ENCODE results near the gene HES3.
A peak's percentile ranks its signal among the peaks of the same experiment; 100 is the strongest.
"Not testable (repeated sequence)": the region's sequence is repeated elsewhere in the genome, so short reads cannot be mapped to it uniquely, and the experiment has no call there.

HES3 gene

GRCh38 chr1:6207921-6208320 is 36.1 kb upstream of the HES3 start:
- Histone ChIP-seq H3K9ac (ENCODE audit: low read depth, low read length) (no peak overlapping the region), H3K9me3 (ENCODE audit: control insufficient read depth, insufficient read depth, low read length) (no peaks in the 10 kb centered on the region), H3K36me3 (ENCODE audit: control insufficient read depth, insufficient read depth, low read length) (no peaks in the 10 kb centered on the region), H3K27me3 (ENCODE audit: control insufficient read depth, insufficient read depth, low read length) (peaks cover 42% of the 10 kb centered on the region), H3K4me1 (ENCODE audit: control insufficient read depth, insufficient read depth, low read length) (peaks cover 15% of the 10 kb centered on the region), H3K4me3 (ENCODE audit: low read depth, low read length) (no peak overlapping the region), H3K27ac (ENCODE audit: low read depth, low read length) (no peak overlapping the region)

GRCh38 chr1:6208723-6209660 is 35.0 kb upstream of the HES3 start:
- peak overlapping the region; percentile 61 for H3K4me3 ChIP-seq (ENCODE audit: low read depth, low read length)
- H3K9ac ChIP-seq (ENCODE audit: low read depth, low read length): no peak overlapping the region
- no peaks in the 10 kb centered on the region for H3K36me3 ChIP-seq (ENCODE audit: control insufficient read depth, insufficient read depth, low read length)
- H3K27ac ChIP-seq (ENCODE audit: low read depth, low read length): no peak overlapping the region
- H3K27me3 ChIP-seq (ENCODE audit: control insufficient read depth, insufficient read depth, low read length): peaks cover 42% of the 10 kb centered on the region
- H3K9me3 ChIP-seq (ENCODE audit: control insufficient read depth, insufficient read depth, low read length): no peaks in the 10 kb centered on the region
- peaks cover 15% of the 10 kb centered on the region for H3K4me1 ChIP-seq (ENCODE audit: control insufficient read depth, insufficient read depth, low read length)

- Histone ChIP-seq H3K36me3 (ENCODE audit: control insufficient read depth, insufficient read depth, low read length) (no peaks in the 10 kb centered on the region), H3K4me1 (ENCODE audit: control insufficient read depth, insufficient read depth, low read length) (peaks cover 11% of the 10 kb centered on the region), H3K27me3 (ENCODE audit: control insufficient read depth, insufficient read depth, low read length) (peaks cover 42% of the 10 kb centered on the region), H3K9me3 (ENCODE audit: control insufficient read depth, insufficient read depth, low read length) (no peaks in the 10 kb centered on the region), H3K27ac (ENCODE audit: low read depth, low read length) (no peak overlapping the region), H3K9ac (ENCODE audit: low read depth, low read length) (no peak overlapping the region), H3K4me3 (ENCODE audit: low read depth, low read length) (peak overlapping the region; percentile 61)
These were observed 34.1 kb upstream of the HES3 start for GRCh38 chr1:6209661-6210580.

- Histone ChIP-seq H3K27ac (ENCODE audit: low read depth, low read length) (no peak overlapping the region), H3K36me3 (ENCODE audit: control insufficient read depth, insufficient read depth, low read length) (no peaks in the 10 kb centered on the region), H3K4me1 (ENCODE audit: control insufficient read depth, insufficient read depth, low read length) (peaks cover 9% of the 10 kb centered on the region), H3K9ac (ENCODE audit: low read depth, low read length) (no peak overlapping the region), H3K27me3 (ENCODE audit: control insufficient read depth, insufficient read depth, low read length) (peaks cover 39% of the 10 kb centered on the region), H3K9me3 (ENCODE audit: control insufficient read depth, insufficient read depth, low read length) (no peaks in the 10 kb centered on the region), H3K4me3 (ENCODE audit: low read depth, low read length) (no peak overlapping the region)
These were observed 33.2 kb upstream of the HES3 start for GRCh38 chr1:6210591-6211355.

GRCh38 chr1:6211731-6212130 is 32.2 kb upstream of the HES3 start:
- peaks cover 9% of the 10 kb centered on the region for H3K4me1 ChIP-seq (ENCODE audit: control insufficient read depth, insufficient read depth, low read length)
- H3K9me3 ChIP-seq (ENCODE audit: control insufficient read depth, insufficient read depth, low read length): no peaks in the 10 kb centered on the region
- H3K36me3 ChIP-seq (ENCODE audit: control insufficient read depth, insufficient read depth, low read length): no peaks in the 10 kb centered on the region
- no peak overlapping the region for H3K4me3 ChIP-seq (ENCODE audit: low read depth, low read length)
- no peak overlapping the region for H3K27ac ChIP-seq (ENCODE audit: low read depth, low read length)
- H3K27me3 ChIP-seq (ENCODE audit: control insufficient read depth, insufficient read depth, low read length): peaks cover 30% of the 10 kb centered on the region
- H3K9ac ChIP-seq (ENCODE audit: low read depth, low read length): no peak overlapping the region

- Histone ChIP-seq H3K27me3 (ENCODE audit: control insufficient read depth, insufficient read depth, low read length) (peaks cover 23% of the 10 kb centered on the region), H3K9ac (ENCODE audit: low read depth, low read length) (no peak overlapping the region), H3K4me1 (ENCODE audit: control insufficient read depth, insufficient read depth, low read length) (peaks cover 6% of the 10 kb centered on the region), H3K9me3 (ENCODE audit: control insufficient read depth, insufficient read depth, low read length) (no peaks in the 10 kb centered on the region), H3K36me3 (ENCODE audit: control insufficient read depth, insufficient read depth, low read length) (no peaks in the 10 kb centered on the region), H3K27ac (ENCODE audit: low read depth, low read length) (no peak overlapping the region), H3K4me3 (ENCODE audit: low read depth, low read length) (no peak overlapping the region)
These were observed 31.6 kb upstream of the HES3 start for GRCh38 chr1:6212193-6212959.

- Histone ChIP-seq H3K9ac (ENCODE audit: low read depth, low read length) (no peak overlapping the region), H3K4me1 (ENCODE audit: control insufficient read depth, insufficient read depth, low read length) (no peaks in the 10 kb centered on the region), H3K9me3 (ENCODE audit: control insufficient read depth, insufficient read depth, low read length) (no peaks in the 10 kb centered on the region), H3K36me3 (ENCODE audit: control insufficient read depth, insufficient read depth, low read length) (peaks cover 28% of the 10 kb centered on the region), H3K27me3 (ENCODE audit: control insufficient read depth, insufficient read depth, low read length) (no peaks in the 10 kb centered on the region), H3K4me3 (ENCODE audit: low read depth, low read length) (no peak overlapping the region), H3K27ac (ENCODE audit: low read depth, low read length) (no peak overlapping the region)
These were observed 25.4 kb upstream of the HES3 start for GRCh38 chr1:6218375-6219164.

GRCh38 chr1:6219641-6220040 is 24.3 kb upstream of the HES3 start:
- H3K36me3 ChIP-seq (ENCODE audit: control insufficient read depth, insufficient read depth, low read length): peaks cover 39% of the 10 kb centered on the region
- not testable (repeated sequence) for H3K27ac ChIP-seq (ENCODE audit: low read depth, low read length); H3K9ac ChIP-seq (ENCODE audit: low read depth, low read length); H3K9me3 ChIP-seq (ENCODE audit: control insufficient read depth, insufficient read depth, low read length); H3K4me1 ChIP-seq (ENCODE audit: control insufficient read depth, insufficient read depth, low read length); H3K4me3 ChIP-seq (ENCODE audit: low read depth, low read length); H3K27me3 ChIP-seq (ENCODE audit: control insufficient read depth, insufficient read depth, low read length)

- H3K4me3 ChIP-seq (ENCODE audit: low read depth, low read length): no peak overlapping the region
- no peak overlapping the region for H3K9ac ChIP-seq (ENCODE audit: low read depth, low read length)
- no peaks in the 10 kb centered on the region for H3K27me3 ChIP-seq (ENCODE audit: control insufficient read depth, insufficient read depth, low read length)
- H3K27ac ChIP-seq (ENCODE audit: low read depth, low read length): no peak overlapping the region
- H3K9me3 ChIP-seq (ENCODE audit: control insufficient read depth, insufficient read depth, low read length): no peaks in the 10 kb centered on the region
- peaks cover 45% of the 10 kb centered on the region for H3K36me3 ChIP-seq (ENCODE audit: control insufficient read depth, insufficient read depth, low read length)
- no peaks in the 10 kb centered on the region for H3K4me1 ChIP-seq (ENCODE audit: control insufficient read depth, insufficient read depth, low read length)
These were observed 23.7 kb upstream of the HES3 start for GRCh38 chr1:6220236-6220635.
